DND-41 (cell line): ENCODE measurements around the gene PTPRG.

Source experiments
- EZH2 ChIP-seq: IDR thresholded peaks from 3 replicates; pipeline ENCODE4 v1.6.1; 2012; ENCODE audit warnings: borderline replicate concordance, low read depth, mild to moderate bottlenecking, moderate library complexity, low read length, inconsistent platforms; ENCODE audit not compliant: severe bottlenecking
- TF ChIP-seq, protein P1 (sequence below): IDR thresholded peaks from 2 replicates; pipeline ENCODE4 v1.5.1; 2012; ENCODE audit warnings: borderline replicate concordance, low read length, moderate library complexity, mild to moderate bottlenecking; ENCODE audit not compliant: poor library complexity, severe bottlenecking; ENCODE audit errors: extremely low read depth

DNA sequence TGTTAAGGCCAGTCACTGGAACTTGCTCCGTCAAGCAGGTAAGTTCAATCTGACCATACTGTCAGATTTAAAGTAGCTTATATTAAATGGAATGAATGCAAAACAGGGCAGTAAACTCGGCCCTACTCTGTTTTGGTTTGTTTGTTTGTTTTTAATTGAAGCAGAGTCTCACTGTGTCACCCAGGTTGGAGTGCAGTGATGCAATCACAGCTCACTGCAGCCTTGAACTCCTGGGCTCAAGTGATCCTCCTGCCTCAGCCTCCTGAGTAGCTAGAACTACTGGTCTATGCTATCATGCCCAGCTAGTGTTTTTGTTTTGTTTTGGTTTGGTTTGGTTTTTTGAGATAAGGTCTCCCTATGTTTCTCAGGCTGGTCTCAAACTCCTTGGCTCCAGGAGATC lies 507.0 kb downstream of the PTPRG start:
- no peak for TF ChIP-seq EZH2
- TF ChIP-seq, protein P1, sequence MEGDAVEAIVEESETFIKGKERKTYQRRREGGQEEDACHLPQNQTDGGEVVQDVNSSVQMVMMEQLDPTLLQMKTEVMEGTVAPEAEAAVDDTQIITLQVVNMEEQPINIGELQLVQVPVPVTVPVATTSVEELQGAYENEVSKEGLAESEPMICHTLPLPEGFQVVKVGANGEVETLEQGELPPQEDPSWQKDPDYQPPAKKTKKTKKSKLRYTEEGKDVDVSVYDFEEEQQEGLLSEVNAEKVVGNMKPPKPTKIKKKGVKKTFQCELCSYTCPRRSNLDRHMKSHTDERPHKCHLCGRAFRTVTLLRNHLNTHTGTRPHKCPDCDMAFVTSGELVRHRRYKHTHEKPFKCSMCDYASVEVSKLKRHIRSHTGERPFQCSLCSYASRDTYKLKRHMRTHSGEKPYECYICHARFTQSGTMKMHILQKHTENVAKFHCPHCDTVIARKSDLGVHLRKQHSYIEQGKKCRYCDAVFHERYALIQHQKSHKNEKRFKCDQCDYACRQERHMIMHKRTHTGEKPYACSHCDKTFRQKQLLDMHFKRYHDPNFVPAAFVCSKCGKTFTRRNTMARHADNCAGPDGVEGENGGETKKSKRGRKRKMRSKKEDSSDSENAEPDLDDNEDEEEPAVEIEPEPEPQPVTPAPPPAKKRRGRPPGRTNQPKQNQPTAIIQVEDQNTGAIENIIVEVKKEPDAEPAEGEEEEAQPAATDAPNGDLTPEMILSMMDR: no peak
